Liver (tissue), 9 donors: ENCODE data around the gene LZIC. TPM values are rescaled to one million over a fixed set of nuclear protein-coding genes. Genes with fewer than 3 reads are reported as not detected.

Experiments
- DNase-seq: peaks from one replicate; pipeline ENCODE4 v3.0.0-alpha.2; 2017; ENCODE audit warnings: low spot score
- H3K27ac ChIP-seq, 2 donors: one replicate each; pipeline ENCODE4 v1.7.0; 2013; ENCODE audit warnings: inconsistent platforms in 2 of 2, low read length in 2 of 2, control low read depth in 1 of 2, low read depth in 1 of 2, mild to moderate bottlenecking in 1 of 2
- H3K27me3 ChIP-seq, 4 donors: one replicate each; pipeline versions ENCODE4 v1.6.1 to v1.7.0; 2013; ENCODE audit warnings: low read length in 3 of 4, inconsistent platforms in 1 of 4, mild to moderate bottlenecking in 1 of 4, moderate library complexity in 1 of 4; ENCODE audit not compliant: control insufficient read depth in 4 of 4, insufficient read depth in 4 of 4
- H3K36me3 ChIP-seq, 4 donors: one replicate each; pipeline versions ENCODE4 v1.6.1 to v1.7.0; 2013; ENCODE audit warnings: low read length in 3 of 4, mild to moderate bottlenecking in 3 of 4, low read depth in 1 of 4, moderate library complexity in 1 of 4; ENCODE audit not compliant: control insufficient read depth in 4 of 4, insufficient read depth in 3 of 4
- H3K4me1 ChIP-seq, 4 donors: one replicate each; pipeline versions ENCODE4 v1.6.1 to v1.7.0; 2013; ENCODE audit warnings: low read length in 3 of 4, mild to moderate bottlenecking in 3 of 4, moderate library complexity in 1 of 4; ENCODE audit not compliant: control insufficient read depth in 4 of 4, insufficient read depth in 4 of 4
- H3K4me3 ChIP-seq, 3 donors: one replicate each; pipeline versions ENCODE4 v1.6.1 to v1.7.0; 2013; ENCODE audit warnings: low read length in 3 of 3, control low read depth in 1 of 3, low read depth in 1 of 3, mild to moderate bottlenecking in 1 of 3
- H3K9ac ChIP-seq, 2 donors: one replicate each; pipeline ENCODE4 v1.7.0; 2013; ENCODE audit warnings: low read length in 2 of 2, mild to moderate bottlenecking in 2 of 2, moderate library complexity in 2 of 2, control low read depth in 1 of 2, low read depth in 1 of 2
- H3K9me3 ChIP-seq, 4 donors: one replicate each; pipeline versions ENCODE4 v1.6.1 to v1.7.0; 2013; ENCODE audit warnings: low read length in 3 of 4; ENCODE audit not compliant: control insufficient read depth in 4 of 4
- EGR1 ChIP-seq, 2 donors: IDR thresholded peaks; 2 replicates each; pipeline ENCODE4 v1.6.1; 2016 to 2018; ENCODE audit warnings: antibody characterized with exemption in 2 of 2, low read depth in 2 of 2
- FOXA1 ChIP-seq: IDR thresholded peaks from 2 replicates; pipeline ENCODE4 v1.6.1; 2016; ENCODE audit warnings: antibody characterized with exemption
- FOXA2 ChIP-seq: IDR thresholded peaks from 2 replicates; pipeline ENCODE4 v1.6.1; 2016; ENCODE audit warnings: antibody characterized with exemption
- GABPA ChIP-seq, 2 donors: IDR thresholded peaks in 1 of 2; conservative IDR thresholded peaks in 1 of 2; 2 replicates each; pipeline ENCODE4 v1.6.1; 2016; ENCODE audit warnings: antibody characterized with exemption in 2 of 2, mild to moderate bottlenecking in 1 of 2, moderate library complexity in 1 of 2
- HNF4A ChIP-seq, 2 donors: conservative IDR thresholded peaks; 2 replicates each; pipeline ENCODE4 v1.6.1; 2016; ENCODE audit warnings: antibody characterized with exemption in 2 of 2, mild to moderate bottlenecking in 2 of 2
- HNF4G ChIP-seq: IDR thresholded peaks from 2 replicates; pipeline ENCODE4 v1.6.1; 2016; ENCODE audit warnings: antibody characterized with exemption
- JUND ChIP-seq, 2 donors: IDR thresholded peaks; 2 replicates each; pipeline ENCODE4 v1.6.1; 2016; ENCODE audit warnings: antibody characterized with exemption in 2 of 2
- NR2F2 ChIP-seq: IDR thresholded peaks from 2 replicates; pipeline ENCODE4 v1.6.1; 2016; ENCODE audit warnings: antibody characterized with exemption
- RAD21 ChIP-seq, 2 donors: IDR thresholded peaks; 2 replicates each; pipeline ENCODE4 v1.6.1; 2016; ENCODE audit warnings: antibody characterized with exemption in 2 of 2, mild to moderate bottlenecking in 2 of 2
- RXRA ChIP-seq, 2 donors: IDR thresholded peaks; 2 replicates each; pipeline ENCODE4 v1.6.1; 2017 to 2018; ENCODE audit warnings: antibody characterized with exemption in 2 of 2, mild to moderate bottlenecking in 1 of 2
- SP1 ChIP-seq: IDR thresholded peaks from 2 replicates; pipeline ENCODE4 v1.6.1; 2018; ENCODE audit warnings: antibody characterized with exemption, mild to moderate bottlenecking
- TAF1 ChIP-seq: conservative IDR thresholded peaks from 2 replicates; pipeline ENCODE4 v1.6.1; 2016; ENCODE audit warnings: antibody characterized with exemption, mild to moderate bottlenecking
- YY1 ChIP-seq: IDR thresholded peaks from 2 replicates; pipeline ENCODE4 v1.6.1; 2016; ENCODE audit warnings: antibody characterized with exemption, mild to moderate bottlenecking
- WGBS: extraction: QIAGEN DNeasy Blood & Tissue Kit; methylation state at CpG from one replicate; pipeline ENCODE4 v1.1.7; 2013; 5-methylcytosine and 5-hydroxymethylcytosine counted together
- polyA plus RNA-seq, 2 donors: library from polyadenylated mRNA; stranded (reverse) in 1 of 2; unstranded in 1 of 2; fragments of 200-250 nt in 1 of 2; fragments of >200 nt in 1 of 2; fragmentation: Nextera tagmentation in 1 of 2; extraction: Ambion mirVana in 1 of 2; gene quantifications; one replicate each; pipeline versions ENCODE4 v1.2.1 to v1.2.3, GENCODE V29; 2013 to 2015
- total RNA-seq, 2 donors: library from RNA; depleted of rRNA; stranded (reverse); fragments of >200 nt; gene quantifications; one replicate each; pipeline ENCODE4 v1.2.3, GENCODE V29; 2014
- TF ChIP-seq, protein P1 (sequence below): IDR thresholded peaks from 2 replicates; pipeline ENCODE4 v1.6.1; 2016; ENCODE audit warnings: antibody characterized with exemption, mild to moderate bottlenecking
- TF ChIP-seq, protein P2 (sequence below): IDR thresholded peaks from 2 replicates; pipeline ENCODE4 v1.6.1; 2016; ENCODE audit warnings: antibody characterized with exemption
- TF ChIP-seq, protein P3 (sequence below): IDR thresholded peaks from 2 replicates; pipeline ENCODE4 v1.6.1; 2016; ENCODE audit warnings: antibody characterized with exemption
- TF ChIP-seq, protein P4 (sequence below): fragments of 150-350 bp; IDR thresholded peaks from 2 replicates; pipeline ENCODE4 v1.5.1; 2017; ENCODE audit warnings: improper control_type of control experiment, low read depth, low read length; ENCODE audit not compliant: missing input control
- TF ChIP-seq, protein P5 (sequence below): IDR thresholded peaks from 2 replicates; pipeline ENCODE4 v1.6.1; 2016; ENCODE audit warnings: antibody characterized with exemption
- donor health status: healthy.
- donor health status: healthy.
- donor health status: healthy.
- donor health status: healthy.
- donor health status: healthy.

The LZIC gene
- total and polyA plus RNA-seq, 4 donors: 10.8 to 22.6 (median 13.8) TPM

DNA sequence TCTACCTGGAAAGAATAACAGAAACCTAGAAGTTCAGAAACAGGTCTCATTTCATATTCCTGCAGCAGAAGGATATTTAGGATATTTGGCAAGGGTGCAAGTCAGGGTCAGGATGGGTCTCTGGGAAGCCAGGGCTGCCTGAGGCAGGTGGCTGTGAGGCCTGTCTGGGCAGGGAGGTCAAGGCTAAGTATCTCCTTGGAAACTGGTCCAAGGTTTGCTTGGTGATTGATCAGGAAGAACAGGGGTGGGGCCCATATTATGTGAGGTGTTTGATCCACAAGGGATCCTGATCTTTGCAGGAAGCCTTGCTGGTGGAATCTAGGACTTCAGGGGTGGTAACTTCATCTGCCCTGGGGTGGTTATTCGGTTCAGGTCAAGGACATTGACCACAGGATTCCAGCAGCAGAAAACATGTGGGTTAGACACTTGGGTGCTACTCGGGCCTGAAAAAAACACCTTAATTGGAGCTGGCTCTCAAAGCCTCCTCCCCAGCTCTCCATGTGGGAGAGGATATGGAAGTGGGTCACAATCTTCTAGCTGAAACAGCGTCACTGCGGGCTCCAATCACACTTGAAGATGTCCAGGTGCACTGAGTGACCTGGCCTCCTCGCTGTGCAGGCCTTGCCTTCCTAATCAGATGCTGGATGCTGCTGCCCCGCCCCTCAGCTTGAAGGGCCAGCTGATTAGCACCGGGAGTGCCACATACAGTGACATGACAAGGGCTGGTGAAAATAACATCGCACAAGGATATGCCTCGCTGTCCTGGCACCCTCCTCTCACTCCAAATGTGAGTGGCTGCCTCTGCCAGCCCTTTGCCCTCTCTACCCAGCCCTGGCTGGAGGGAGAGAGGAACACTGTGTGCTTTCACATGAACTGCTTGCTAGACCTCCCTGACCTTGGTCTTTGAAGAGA is 41.8 kb downstream of the LZIC start:
- Histone ChIP-seq H3K36me3 (no peaks in the 10 kb centered on the region), H3K4me1 (peaks cover 9 to 27% (median 25%) of the 10 kb centered on the region in 4 donors), H3K9me3 (no peaks in the 10 kb centered on the region), H3K9ac (no peak overlapping the region), H3K4me3 (no peak overlapping the region), H3K27me3 (no peaks in the 10 kb centered on the region), H3K27ac (peak overlapping the region; percentile 7 to 42)
- DNase-seq: no peak
- TF ChIP-seq RXRA (IDR thresholded peaks at IDR 0.05): peak in 1 of 2 donors; percentile 54
- TF ChIP-seq NR2F2: no peak
- peak; percentile 62 for TF ChIP-seq SP1
- TF ChIP-seq HNF4A (conservative IDR thresholded peaks at IDR 0.05): peak; percentile 32 to 57
- 67% methylated on average over 9 of the region's 9 CpGs for WGBS

DNA sequence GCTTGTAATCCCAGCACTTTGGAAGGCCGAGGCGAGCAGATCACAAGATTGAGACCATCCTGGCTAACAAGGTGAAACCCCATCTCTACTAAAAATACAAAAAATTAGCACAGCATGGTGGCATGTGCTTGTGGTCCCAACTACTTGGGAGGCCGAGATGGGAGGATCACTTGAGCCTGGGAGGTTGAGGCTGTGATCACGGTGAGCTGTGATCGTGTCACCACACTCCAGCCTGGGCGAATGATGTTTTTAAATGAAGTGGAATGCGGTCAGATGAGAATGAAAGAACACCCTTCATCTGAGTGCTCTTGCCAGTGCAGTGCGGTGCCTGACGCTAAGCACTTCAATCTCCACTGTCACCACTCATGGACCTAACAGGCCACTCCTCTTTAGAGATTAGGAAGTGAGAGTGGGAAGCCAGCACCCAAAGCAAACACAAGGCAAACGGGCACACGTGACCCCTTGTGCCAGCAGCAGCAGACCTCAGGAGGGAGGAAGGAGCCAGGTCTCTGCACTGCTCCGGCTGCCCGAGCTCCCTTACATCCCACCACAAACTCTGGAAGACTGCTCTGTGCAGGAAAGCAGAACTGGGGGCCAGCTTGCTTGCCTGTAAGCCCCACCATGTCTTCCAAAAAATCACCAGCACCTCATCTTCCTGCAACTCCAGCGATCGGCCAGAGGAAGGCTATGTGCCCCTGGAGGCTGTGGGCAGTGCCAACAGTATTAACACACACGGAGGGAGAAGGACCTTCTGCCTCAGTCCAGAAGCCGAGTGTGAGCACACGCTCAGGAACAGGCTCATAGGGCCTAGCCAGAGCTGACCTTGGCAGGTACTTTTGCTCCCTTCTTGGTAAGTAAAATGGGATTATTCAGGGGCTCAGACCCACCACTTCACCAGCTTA is 42.8 kb downstream of the LZIC start:
- Histone ChIP-seq H3K27me3 (no peaks in the 10 kb centered on the region), H3K4me1 (peaks cover 9 to 27% (median 25%) of the 10 kb centered on the region in 4 donors), H3K9me3 (no peaks in the 10 kb centered on the region), H3K9ac (no peak overlapping the region), H3K27ac (peak overlapping the region; percentile 7 to 42), H3K4me3 (peak overlapping the region in 1 of 3 donors; percentile 8), H3K36me3 (no peaks in the 10 kb centered on the region)
- TF ChIP-seq, protein P1, sequence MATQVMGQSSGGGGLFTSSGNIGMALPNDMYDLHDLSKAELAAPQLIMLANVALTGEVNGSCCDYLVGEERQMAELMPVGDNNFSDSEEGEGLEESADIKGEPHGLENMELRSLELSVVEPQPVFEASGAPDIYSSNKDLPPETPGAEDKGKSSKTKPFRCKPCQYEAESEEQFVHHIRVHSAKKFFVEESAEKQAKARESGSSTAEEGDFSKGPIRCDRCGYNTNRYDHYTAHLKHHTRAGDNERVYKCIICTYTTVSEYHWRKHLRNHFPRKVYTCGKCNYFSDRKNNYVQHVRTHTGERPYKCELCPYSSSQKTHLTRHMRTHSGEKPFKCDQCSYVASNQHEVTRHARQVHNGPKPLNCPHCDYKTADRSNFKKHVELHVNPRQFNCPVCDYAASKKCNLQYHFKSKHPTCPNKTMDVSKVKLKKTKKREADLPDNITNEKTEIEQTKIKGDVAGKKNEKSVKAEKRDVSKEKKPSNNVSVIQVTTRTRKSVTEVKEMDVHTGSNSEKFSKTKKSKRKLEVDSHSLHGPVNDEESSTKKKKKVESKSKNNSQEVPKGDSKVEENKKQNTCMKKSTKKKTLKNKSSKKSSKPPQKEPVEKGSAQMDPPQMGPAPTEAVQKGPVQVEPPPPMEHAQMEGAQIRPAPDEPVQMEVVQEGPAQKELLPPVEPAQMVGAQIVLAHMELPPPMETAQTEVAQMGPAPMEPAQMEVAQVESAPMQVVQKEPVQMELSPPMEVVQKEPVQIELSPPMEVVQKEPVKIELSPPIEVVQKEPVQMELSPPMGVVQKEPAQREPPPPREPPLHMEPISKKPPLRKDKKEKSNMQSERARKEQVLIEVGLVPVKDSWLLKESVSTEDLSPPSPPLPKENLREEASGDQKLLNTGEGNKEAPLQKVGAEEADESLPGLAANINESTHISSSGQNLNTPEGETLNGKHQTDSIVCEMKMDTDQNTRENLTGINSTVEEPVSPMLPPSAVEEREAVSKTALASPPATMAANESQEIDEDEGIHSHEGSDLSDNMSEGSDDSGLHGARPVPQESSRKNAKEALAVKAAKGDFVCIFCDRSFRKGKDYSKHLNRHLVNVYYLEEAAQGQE: peak; percentile 27
- TF ChIP-seq, protein P2, sequence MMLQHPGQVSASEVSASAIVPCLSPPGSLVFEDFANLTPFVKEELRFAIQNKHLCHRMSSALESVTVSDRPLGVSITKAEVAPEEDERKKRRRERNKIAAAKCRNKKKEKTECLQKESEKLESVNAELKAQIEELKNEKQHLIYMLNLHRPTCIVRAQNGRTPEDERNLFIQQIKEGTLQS: no peak
- TF ChIP-seq, protein P3, sequence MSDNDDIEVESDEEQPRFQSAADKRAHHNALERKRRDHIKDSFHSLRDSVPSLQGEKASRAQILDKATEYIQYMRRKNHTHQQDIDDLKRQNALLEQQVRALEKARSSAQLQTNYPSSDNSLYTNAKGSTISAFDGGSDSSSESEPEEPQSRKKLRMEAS: peak; percentile 74
- peak; percentile 59 to 64 for TF ChIP-seq HNF4A (conservative IDR thresholded peaks at IDR 0.05)
- no peak for TF ChIP-seq EGR1 (IDR thresholded peaks at IDR 0.05; ENCODE audit: low read depth in 2 of 2)
- TF ChIP-seq HNF4G: peak; percentile 45
- peak; percentile 46 for TF ChIP-seq FOXA1
- TF ChIP-seq, protein P4, sequence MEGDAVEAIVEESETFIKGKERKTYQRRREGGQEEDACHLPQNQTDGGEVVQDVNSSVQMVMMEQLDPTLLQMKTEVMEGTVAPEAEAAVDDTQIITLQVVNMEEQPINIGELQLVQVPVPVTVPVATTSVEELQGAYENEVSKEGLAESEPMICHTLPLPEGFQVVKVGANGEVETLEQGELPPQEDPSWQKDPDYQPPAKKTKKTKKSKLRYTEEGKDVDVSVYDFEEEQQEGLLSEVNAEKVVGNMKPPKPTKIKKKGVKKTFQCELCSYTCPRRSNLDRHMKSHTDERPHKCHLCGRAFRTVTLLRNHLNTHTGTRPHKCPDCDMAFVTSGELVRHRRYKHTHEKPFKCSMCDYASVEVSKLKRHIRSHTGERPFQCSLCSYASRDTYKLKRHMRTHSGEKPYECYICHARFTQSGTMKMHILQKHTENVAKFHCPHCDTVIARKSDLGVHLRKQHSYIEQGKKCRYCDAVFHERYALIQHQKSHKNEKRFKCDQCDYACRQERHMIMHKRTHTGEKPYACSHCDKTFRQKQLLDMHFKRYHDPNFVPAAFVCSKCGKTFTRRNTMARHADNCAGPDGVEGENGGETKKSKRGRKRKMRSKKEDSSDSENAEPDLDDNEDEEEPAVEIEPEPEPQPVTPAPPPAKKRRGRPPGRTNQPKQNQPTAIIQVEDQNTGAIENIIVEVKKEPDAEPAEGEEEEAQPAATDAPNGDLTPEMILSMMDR: no peak
- peak; percentile 31 for TF ChIP-seq FOXA2
- peak; percentile 68 for TF ChIP-seq SP1
- peak in 1 of 2 donors; percentile 15 for TF ChIP-seq RAD21 (IDR thresholded peaks at IDR 0.05)
- no peak for TF ChIP-seq YY1
- TF ChIP-seq, protein P5, sequence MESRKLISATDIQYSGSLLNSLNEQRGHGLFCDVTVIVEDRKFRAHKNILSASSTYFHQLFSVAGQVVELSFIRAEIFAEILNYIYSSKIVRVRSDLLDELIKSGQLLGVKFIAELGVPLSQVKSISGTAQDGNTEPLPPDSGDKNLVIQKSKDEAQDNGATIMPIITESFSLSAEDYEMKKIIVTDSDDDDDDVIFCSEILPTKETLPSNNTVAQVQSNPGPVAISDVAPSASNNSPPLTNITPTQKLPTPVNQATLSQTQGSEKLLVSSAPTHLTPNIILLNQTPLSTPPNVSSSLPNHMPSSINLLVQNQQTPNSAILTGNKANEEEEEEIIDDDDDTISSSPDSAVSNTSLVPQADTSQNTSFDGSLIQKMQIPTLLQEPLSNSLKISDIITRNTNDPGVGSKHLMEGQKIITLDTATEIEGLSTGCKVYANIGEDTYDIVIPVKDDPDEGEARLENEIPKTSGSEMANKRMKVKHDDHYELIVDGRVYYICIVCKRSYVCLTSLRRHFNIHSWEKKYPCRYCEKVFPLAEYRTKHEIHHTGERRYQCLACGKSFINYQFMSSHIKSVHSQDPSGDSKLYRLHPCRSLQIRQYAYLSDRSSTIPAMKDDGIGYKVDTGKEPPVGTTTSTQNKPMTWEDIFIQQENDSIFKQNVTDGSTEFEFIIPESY: no peak
- no peak for TF ChIP-seq JUND (IDR thresholded peaks at IDR 0.05)
- no peak for TF ChIP-seq TAF1
- peak in 1 of 2 donors; percentile 18 for TF ChIP-seq GABPA (IDR thresholded peaks at IDR 0.05 in 1 of 2, conservative IDR thresholded peaks at IDR 0.05 in 1 of 2)
- peak in 1 of 2 donors; percentile 42 for TF ChIP-seq RXRA (IDR thresholded peaks at IDR 0.05)
- TF ChIP-seq NR2F2: no peak
- WGBS: 40% methylated on average over 18 of the region's 18 CpGs
- no peak for DNase-seq
